ENCODE measurements around the gene FAM78A. TPM values are rescaled to one million over a fixed set of nuclear protein-coding genes. Genes with fewer than 3 reads are reported as not detected.
"Not testable (repeated sequence)": the region's sequence is repeated elsewhere in the genome, so short reads cannot be mapped to it uniquely, and the experiment has no call there.

Gene FAM78A
- total RNA-seq, 1 experiment from 2014 or later: 0.87 TPM

GRCh38 chr9:131266266-131267229 lies 9.8 kb downstream of the FAM78A start:
- no peak for DNase-seq (ENCODE audit: low spot score)

GRCh38 chr9:131264231-131264630 lies 12.1 kb downstream of the FAM78A start:
- DNase-seq (ENCODE audit: low spot score): no peak

- no peak for DNase-seq (ENCODE audit: low spot score)
Observed at GRCh38 chr9:131263701-131264100, 12.6 kb downstream of the FAM78A start.

GRCh38 chr9:131263033-131263343 lies 13.3 kb downstream of the FAM78A start:
- not testable (repeated sequence) for DNase-seq (ENCODE audit: low spot score)

- DNase-seq (ENCODE audit: low spot score): no peak
Observed at GRCh38 chr9:131262327-131263032, 13.8 kb downstream of the FAM78A start.

- DNase-seq (ENCODE audit: low spot score): no peak
Observed at GRCh38 chr9:131260751-131261452, 15.4 kb downstream of the FAM78A start.

GRCh38 chr9:131259916-131260597 lies 16.3 kb downstream of the FAM78A start:
- DNase-seq (ENCODE audit: low spot score): no peak

- no peak for DNase-seq (ENCODE audit: low spot score)
Observed at GRCh38 chr9:131259432-131259898, 16.8 kb downstream of the FAM78A start.

- no peak for DNase-seq (ENCODE audit: low spot score)
Observed at GRCh38 chr9:131258698-131259431, 17.4 kb downstream of the FAM78A start.

GRCh38 chr9:131258186-131258585 lies 18.1 kb downstream of the FAM78A start:
- no peak for DNase-seq (ENCODE audit: low spot score)

GRCh38 chr9:131257266-131258025 lies 18.9 kb downstream of the FAM78A start:
- no peak for DNase-seq (ENCODE audit: low spot score)

- DNase-seq (ENCODE audit: low spot score): no peak
Observed at GRCh38 chr9:131255676-131256197, 20.6 kb downstream of the FAM78A start.

GRCh38 chr9:131254626-131255025 lies 21.7 kb downstream of the FAM78A start:
- DNase-seq (ENCODE audit: low spot score): no peak

- no peak for DNase-seq (ENCODE audit: low spot score)
Observed at GRCh38 chr9:131253891-131254491, 22.3 kb downstream of the FAM78A start.

- no peak for DNase-seq (ENCODE audit: low spot score)
Observed at GRCh38 chr9:131252120-131252519, 24.2 kb downstream of the FAM78A start.

GRCh38 chr9:131246618-131247017 lies 29.7 kb downstream of the FAM78A start:
- no peak for DNase-seq (ENCODE audit: low spot score)

GRCh38 chr9:131244331-131244730 lies 32.0 kb downstream of the FAM78A start:
- DNase-seq (ENCODE audit: low spot score): not testable (repeated sequence)

GRCh38 chr9:131240047-131240921 lies 36.0 kb downstream of the FAM78A start:
- DNase-seq (ENCODE audit: low spot score): no peak
